ENCODE measurements around the gene PLA2G6. TPM values are rescaled to one million over a fixed set of nuclear protein-coding genes. Genes with fewer than 3 reads are reported as not detected.

The PLA2G6 gene
- total RNA-seq, 1 experiment from 2014 or later = 36.0 TPM

- H2AFZ ChIP-seq (ENCODE audit: low read depth, low read length, poor library complexity, severe bottlenecking) = no peak overlapping the region
- H3K4me3 ChIP-seq (replicated peaks in 1 of 2; ENCODE audit: low read depth in 1 of 2, low read length in 2 of 2) = no peak overlapping the region
- no peak overlapping the region for H3K9ac ChIP-seq (ENCODE audit: low read length)
- H3K9me3 ChIP-seq (ENCODE audit: control insufficient read depth in 1 of 2, insufficient read depth in 1 of 2, low read depth in 1 of 2, low read length in 2 of 2) = no peaks in the 10 kb centered on the region
- peaks cover 14 to 24% of the 10 kb centered on the region in 2 experiments for H3K4me1 ChIP-seq (ENCODE audit: control insufficient read depth in 1 of 2, insufficient read depth in 2 of 2, low read length in 2 of 2)
- no peaks in the 10 kb centered on the region for H3K36me3 ChIP-seq (ENCODE audit: control insufficient read depth in 1 of 2, insufficient read depth in 2 of 2, low read length in 2 of 2)
- no peak for DNase-seq (ENCODE audit: low read depth, low spot score)
- RAD21 ChIA-PET (ENCODE audit: low non-redundant PET in 1 of 2, low total read pairs in 2 of 2, uncharacterized antibody in 2 of 2, unreplicated experiment in 2 of 2) = no interaction called here
- no peak overlapping the region for H3K27ac ChIP-seq (ENCODE audit: low read depth, low read length)
- TF ChIP-seq ZBTB33 (IDR thresholded peaks at IDR 0.05; ENCODE audit: extremely low read depth, insufficient replicate concordance, low read length) = no peak
- no peak for TF ChIP-seq REST (IDR thresholded peaks at IDR 0.05; ENCODE audit: low read depth)
- TF ChIP-seq SP1 (IDR thresholded peaks at IDR 0.05; ENCODE audit: low read depth) = no peak
- no peak for TF ChIP-seq EGR1 (IDR thresholded peaks at IDR 0.05; ENCODE audit: low read depth)
- no peak for TF ChIP-seq POLR2A (IDR thresholded peaks at IDR 0.05; ENCODE audit: borderline replicate concordance, extremely low read depth, insufficient read depth, insufficient read length)
- TF ChIP-seq CTCF (IDR thresholded peaks at IDR 0.05 in 2 of 3, conservative IDR thresholded peaks at IDR 0.05 in 1 of 3; ENCODE audit: borderline replicate concordance in 1 of 3, insufficient read depth in 1 of 3, low read depth in 2 of 3, low read length in 2 of 3) = no peak
- TF ChIP-seq ZFX (IDR thresholded peaks at IDR 0.05) = no peak
- no peak for TF ChIP-seq EZH2 (IDR thresholded peaks at IDR 0.05)
- no peak for TF ChIP-seq ELF1 (IDR thresholded peaks at IDR 0.05; ENCODE audit: borderline replicate concordance, low read depth)
- TF ChIP-seq CEBPB (IDR thresholded peaks at IDR 0.05; ENCODE audit: low read depth) = no peak
- no peak for TF ChIP-seq JUND (IDR thresholded peaks at IDR 0.05)
- no peak for TF ChIP-seq TCF7L2 (IDR thresholded peaks at IDR 0.05; ENCODE audit: borderline replicate concordance, extremely low read depth, insufficient read depth, insufficient read length)
- no peak for TF ChIP-seq RAD21 (IDR thresholded peaks at IDR 0.05; ENCODE audit: low read depth)
- no peak for TF ChIP-seq POLR2AphosphoS5 (IDR thresholded peaks at IDR 0.05; ENCODE audit: low read depth, low read length)
- TF ChIP-seq ATF3 (IDR thresholded peaks at IDR 0.05) = no peak
- no peak for TF ChIP-seq FOSL1 (IDR thresholded peaks at IDR 0.05; ENCODE audit: low read depth)
- no peak for TF ChIP-seq SIN3A (IDR thresholded peaks at IDR 0.05; ENCODE audit: low read depth)
- no peak for TF ChIP-seq EZH2phosphoT487 (IDR thresholded peaks at IDR 0.05; ENCODE audit: borderline replicate concordance)
- TF ChIP-seq ZNF274 (IDR thresholded peaks at IDR 0.05; ENCODE audit: low read depth, low read length) = no peak
- TF ChIP-seq SRF (IDR thresholded peaks at IDR 0.05; ENCODE audit: low read depth) = no peak
- POLR2A ChIA-PET = no interaction called here
- H4K20me1 ChIP-seq (ENCODE audit: insufficient read depth) = no peaks in the 10 kb centered on the region
- intact Hi-C loops (cut with micrococcal nuclease) = loop anchor here (10.0 kb wide), 1 partner anchor 113 kb away; no protein-coding TSS in a partner anchor
- no TSS peak for BruUV-seq (replicated peaks)
- H3K27me3 ChIP-seq (ENCODE audit: insufficient read depth, low read length) = no peaks in the 10 kb centered on the region
- no peaks in the 10 kb centered on the region for H3K9me2 ChIP-seq (ENCODE audit: insufficient read depth)
- ATAC-seq = no peak
- H3K4me2 ChIP-seq (ENCODE audit: low read length) = no peak overlapping the region
- no peaks in the 10 kb centered on the region for H3K79me2 ChIP-seq (ENCODE audit: insufficient read depth, low read length)
- CTCF ChIA-PET = interaction anchor here (1.3 kb wide), 1 partner anchor 118 kb away, joined by 3 read pairs; no protein-coding TSS in a partner anchor
Observed at GRCh38 chr22:38111925-38112355, 69.7 kb downstream of the PLA2G6 start.
